HL-60 (cell line): ENCODE results near the gene PIN1.

Experiments used
- POLR2AphosphoS5 ChIP-seq: IDR thresholded peaks from 2 replicates; pipeline ENCODE4 v1.6.1; 2012; ENCODE audit warnings: low read depth
- SPI1 ChIP-seq: IDR thresholded peaks from 2 replicates; pipeline ENCODE4 v1.6.1; 2012; ENCODE audit warnings: low read depth, mild to moderate bottlenecking, borderline replicate concordance
- TF ChIP-seq, protein P1 (sequence below): IDR thresholded peaks from one replicate; pipeline ENCODE4 v1.5.1; 2011; ENCODE audit warnings: low read length, control low read depth, inconsistent platforms; ENCODE audit not compliant: insufficient read depth
- TF ChIP-seq, protein P2 (sequence below): IDR thresholded peaks from 2 replicates; pipeline ENCODE4 v1.6.1; 2012; ENCODE audit warnings: low read depth; ENCODE audit not compliant: insufficient replicate concordance

DNA sequence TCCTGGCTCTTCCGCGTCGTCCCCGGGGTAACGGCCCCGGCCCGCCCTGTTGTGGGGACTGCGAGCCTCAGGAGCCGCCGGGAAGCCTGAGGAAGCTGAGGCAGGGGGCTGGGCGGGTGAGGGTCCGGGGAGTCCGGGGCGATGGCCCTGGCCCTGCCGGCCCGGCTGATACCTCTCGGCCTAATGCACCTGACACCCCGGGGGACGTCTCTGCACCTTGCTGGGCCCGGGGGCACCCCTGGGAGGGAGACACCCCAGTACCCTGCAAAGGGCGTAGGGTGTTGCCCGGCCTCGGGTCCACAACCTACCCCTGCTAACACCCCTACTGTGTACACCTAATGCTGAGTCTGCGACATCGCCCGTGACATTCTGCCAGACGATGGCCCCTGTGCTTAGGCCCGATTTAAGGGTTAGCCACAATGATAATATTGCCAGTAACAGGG lies 410 bp downstream of the PIN1 start:
- TF ChIP-seq, protein P1, sequence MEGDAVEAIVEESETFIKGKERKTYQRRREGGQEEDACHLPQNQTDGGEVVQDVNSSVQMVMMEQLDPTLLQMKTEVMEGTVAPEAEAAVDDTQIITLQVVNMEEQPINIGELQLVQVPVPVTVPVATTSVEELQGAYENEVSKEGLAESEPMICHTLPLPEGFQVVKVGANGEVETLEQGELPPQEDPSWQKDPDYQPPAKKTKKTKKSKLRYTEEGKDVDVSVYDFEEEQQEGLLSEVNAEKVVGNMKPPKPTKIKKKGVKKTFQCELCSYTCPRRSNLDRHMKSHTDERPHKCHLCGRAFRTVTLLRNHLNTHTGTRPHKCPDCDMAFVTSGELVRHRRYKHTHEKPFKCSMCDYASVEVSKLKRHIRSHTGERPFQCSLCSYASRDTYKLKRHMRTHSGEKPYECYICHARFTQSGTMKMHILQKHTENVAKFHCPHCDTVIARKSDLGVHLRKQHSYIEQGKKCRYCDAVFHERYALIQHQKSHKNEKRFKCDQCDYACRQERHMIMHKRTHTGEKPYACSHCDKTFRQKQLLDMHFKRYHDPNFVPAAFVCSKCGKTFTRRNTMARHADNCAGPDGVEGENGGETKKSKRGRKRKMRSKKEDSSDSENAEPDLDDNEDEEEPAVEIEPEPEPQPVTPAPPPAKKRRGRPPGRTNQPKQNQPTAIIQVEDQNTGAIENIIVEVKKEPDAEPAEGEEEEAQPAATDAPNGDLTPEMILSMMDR = no peak
- TF ChIP-seq POLR2AphosphoS5 (no peak; the same call in 1 of the 2 replicates), SPI1 (no peak)
- TF ChIP-seq, protein P2, sequence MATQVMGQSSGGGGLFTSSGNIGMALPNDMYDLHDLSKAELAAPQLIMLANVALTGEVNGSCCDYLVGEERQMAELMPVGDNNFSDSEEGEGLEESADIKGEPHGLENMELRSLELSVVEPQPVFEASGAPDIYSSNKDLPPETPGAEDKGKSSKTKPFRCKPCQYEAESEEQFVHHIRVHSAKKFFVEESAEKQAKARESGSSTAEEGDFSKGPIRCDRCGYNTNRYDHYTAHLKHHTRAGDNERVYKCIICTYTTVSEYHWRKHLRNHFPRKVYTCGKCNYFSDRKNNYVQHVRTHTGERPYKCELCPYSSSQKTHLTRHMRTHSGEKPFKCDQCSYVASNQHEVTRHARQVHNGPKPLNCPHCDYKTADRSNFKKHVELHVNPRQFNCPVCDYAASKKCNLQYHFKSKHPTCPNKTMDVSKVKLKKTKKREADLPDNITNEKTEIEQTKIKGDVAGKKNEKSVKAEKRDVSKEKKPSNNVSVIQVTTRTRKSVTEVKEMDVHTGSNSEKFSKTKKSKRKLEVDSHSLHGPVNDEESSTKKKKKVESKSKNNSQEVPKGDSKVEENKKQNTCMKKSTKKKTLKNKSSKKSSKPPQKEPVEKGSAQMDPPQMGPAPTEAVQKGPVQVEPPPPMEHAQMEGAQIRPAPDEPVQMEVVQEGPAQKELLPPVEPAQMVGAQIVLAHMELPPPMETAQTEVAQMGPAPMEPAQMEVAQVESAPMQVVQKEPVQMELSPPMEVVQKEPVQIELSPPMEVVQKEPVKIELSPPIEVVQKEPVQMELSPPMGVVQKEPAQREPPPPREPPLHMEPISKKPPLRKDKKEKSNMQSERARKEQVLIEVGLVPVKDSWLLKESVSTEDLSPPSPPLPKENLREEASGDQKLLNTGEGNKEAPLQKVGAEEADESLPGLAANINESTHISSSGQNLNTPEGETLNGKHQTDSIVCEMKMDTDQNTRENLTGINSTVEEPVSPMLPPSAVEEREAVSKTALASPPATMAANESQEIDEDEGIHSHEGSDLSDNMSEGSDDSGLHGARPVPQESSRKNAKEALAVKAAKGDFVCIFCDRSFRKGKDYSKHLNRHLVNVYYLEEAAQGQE = no peak
